AG04450 (cell line): Measurements from ENCODE around the gene DGKI. TPM values are rescaled to one million over a fixed set of nuclear protein-coding genes. Genes with fewer than 3 reads are reported as not detected.

ENCODE experiments used
- CTCF ChIA-PET: fragments of 300-600, 350-600 bp; formaldehyde crosslinking; extraction: SDS; loops from one replicate; lab custom pipeline; 2022; ENCODE audit warnings: antibody characterized with exemption, inconsistent platforms; lab: Charles Lee
- POLR2A ChIA-PET: fragments of 350-600 bp; formaldehyde crosslinking; extraction: SDS; loops from one replicate; lab custom pipeline; 2021; ENCODE audit warnings: antibody characterized with exemption, inconsistent platforms; lab: Yijun Ruan, JAX
- DNase-seq: peaks from one replicate; pipeline ENCODE4 v3.0.0-alpha.2; 2011; ENCODE audit warnings: low read depth, low spot score
- H3K27ac ChIP-seq: one replicate; pipeline ENCODE4 v1.5.1; 2012; ENCODE audit warnings: low read depth, low read length, control low read depth
- H3K27me3 ChIP-seq: one replicate; pipeline ENCODE4 v1.6.0; 2012; ENCODE audit warnings: low read length; ENCODE audit not compliant: control insufficient read depth, insufficient read depth
- H3K4me3 ChIP-seq: 2 replicates; pipeline ENCODE4 v1.5.1; 2011; ENCODE audit warnings: mild to moderate bottlenecking, low read depth, low read length, control low read depth
- H3K9me3 ChIP-seq: 2 replicates; pipeline ENCODE4 v1.5.1; 2012; ENCODE audit warnings: low read length; ENCODE audit not compliant: control insufficient read depth, insufficient read depth
- polyA plus RNA-seq: library from polyadenylated mRNA; depleted of rRNA; stranded (reverse); fragments of >200 nt; gene quantifications from 2 replicates; pipeline ENCODE4 v1.2.3, GENCODE V29; 2011
- TF ChIP-seq, protein P1 (sequence below): IDR thresholded peaks from 2 replicates; pipeline ENCODE4 v1.5.1; 2011; ENCODE audit warnings: low read depth, low read length, control low read depth, inconsistent platforms

DGKI gene
- polyA plus RNA-seq, 1 experiment, result 3.1 TPM

DNA sequence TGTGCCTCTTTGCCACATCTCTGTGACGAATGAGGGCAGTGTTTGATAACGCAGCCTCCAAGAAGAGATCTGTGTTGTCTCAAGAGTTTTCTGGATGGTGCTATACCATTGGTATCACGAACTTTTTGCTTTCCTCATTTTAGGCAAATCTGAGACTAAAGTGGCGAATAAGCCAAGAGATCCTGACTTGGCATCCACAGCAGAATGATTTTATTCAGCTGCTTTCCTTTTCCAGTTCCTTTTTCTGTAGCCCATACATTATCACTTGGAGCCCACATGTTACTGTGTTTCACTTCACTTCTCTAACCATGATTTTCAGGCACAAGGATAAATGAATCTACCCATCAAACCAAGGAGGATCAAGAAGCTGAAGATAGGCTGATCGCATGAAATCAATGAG lies 325.3 kb downstream of the DGKI start:
- TF ChIP-seq, protein P1, sequence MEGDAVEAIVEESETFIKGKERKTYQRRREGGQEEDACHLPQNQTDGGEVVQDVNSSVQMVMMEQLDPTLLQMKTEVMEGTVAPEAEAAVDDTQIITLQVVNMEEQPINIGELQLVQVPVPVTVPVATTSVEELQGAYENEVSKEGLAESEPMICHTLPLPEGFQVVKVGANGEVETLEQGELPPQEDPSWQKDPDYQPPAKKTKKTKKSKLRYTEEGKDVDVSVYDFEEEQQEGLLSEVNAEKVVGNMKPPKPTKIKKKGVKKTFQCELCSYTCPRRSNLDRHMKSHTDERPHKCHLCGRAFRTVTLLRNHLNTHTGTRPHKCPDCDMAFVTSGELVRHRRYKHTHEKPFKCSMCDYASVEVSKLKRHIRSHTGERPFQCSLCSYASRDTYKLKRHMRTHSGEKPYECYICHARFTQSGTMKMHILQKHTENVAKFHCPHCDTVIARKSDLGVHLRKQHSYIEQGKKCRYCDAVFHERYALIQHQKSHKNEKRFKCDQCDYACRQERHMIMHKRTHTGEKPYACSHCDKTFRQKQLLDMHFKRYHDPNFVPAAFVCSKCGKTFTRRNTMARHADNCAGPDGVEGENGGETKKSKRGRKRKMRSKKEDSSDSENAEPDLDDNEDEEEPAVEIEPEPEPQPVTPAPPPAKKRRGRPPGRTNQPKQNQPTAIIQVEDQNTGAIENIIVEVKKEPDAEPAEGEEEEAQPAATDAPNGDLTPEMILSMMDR, result no peak
- Histone ChIP-seq H3K9me3 (no peaks in the 10 kb centered on the region), H3K27me3 (no peaks in the 10 kb centered on the region), H3K4me3 (no peak overlapping the region), H3K27ac (no peak overlapping the region)
- no peak for DNase-seq
- CTCF ChIA-PET, result no interaction called here
- POLR2A ChIA-PET, result no interaction called here

DNA sequence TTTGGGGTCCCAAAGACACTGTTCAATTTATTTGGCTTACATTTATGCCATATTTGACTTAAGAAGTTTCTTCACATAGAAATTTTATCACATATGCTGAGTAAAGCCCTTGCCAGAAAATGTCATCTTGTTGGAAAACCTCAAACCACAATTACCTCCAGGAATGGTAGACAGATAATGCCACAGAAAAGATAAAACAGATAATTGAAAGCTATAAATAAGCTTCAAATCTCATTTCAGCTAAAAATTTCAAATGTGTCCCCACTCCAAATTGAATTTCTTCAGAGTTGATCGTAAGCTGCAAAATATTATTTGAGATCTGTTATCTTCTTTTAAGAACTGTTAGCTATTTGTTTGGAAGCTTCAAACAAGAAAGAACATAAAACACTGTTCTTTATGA lies 326.8 kb downstream of the DGKI start:
- TF ChIP-seq, protein P1, result no peak
- CTCF ChIA-PET, result interaction anchor here (1.3 kb wide), 1 partner anchor 9 kb away, joined by 3 read pairs; no protein-coding TSS in a partner anchor
- no peaks in the 10 kb centered on the region for H3K9me3 ChIP-seq
- no peak for DNase-seq
- H3K27me3 ChIP-seq, result no peaks in the 10 kb centered on the region
- POLR2A ChIA-PET, result no interaction called here
- no peak overlapping the region for H3K27ac ChIP-seq
- H3K4me3 ChIP-seq, result no peak overlapping the region

DNA sequence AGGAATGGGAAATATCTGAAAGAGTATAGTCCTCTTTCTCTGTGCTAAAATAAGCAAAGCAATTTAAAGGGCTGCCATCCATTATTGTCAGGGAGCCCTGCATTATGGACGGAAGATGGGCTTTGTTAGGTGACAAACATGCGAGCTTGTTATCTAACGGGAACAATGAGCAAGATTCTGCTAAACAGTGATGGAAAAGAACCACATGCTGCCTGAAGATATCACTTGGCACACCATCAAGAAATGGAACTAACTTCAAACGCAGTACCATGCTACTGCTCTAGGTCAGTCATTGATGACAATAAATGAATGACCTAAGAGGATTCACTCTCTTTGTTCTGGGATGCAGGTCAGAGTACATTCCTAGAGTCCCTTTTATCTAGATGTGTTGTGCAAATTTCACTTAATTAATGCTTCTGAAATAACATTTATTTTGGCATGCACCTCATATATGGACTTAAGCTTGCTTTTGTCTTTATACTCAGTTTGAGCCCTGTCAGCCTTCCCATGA lies 327.5 kb downstream of the DGKI start:
- CTCF ChIA-PET, result interaction anchor here (1.3 kb wide), 1 partner anchor 8 kb away, joined by 3 read pairs; no protein-coding TSS in a partner anchor
- TF ChIP-seq, protein P1, result no peak

DNA sequence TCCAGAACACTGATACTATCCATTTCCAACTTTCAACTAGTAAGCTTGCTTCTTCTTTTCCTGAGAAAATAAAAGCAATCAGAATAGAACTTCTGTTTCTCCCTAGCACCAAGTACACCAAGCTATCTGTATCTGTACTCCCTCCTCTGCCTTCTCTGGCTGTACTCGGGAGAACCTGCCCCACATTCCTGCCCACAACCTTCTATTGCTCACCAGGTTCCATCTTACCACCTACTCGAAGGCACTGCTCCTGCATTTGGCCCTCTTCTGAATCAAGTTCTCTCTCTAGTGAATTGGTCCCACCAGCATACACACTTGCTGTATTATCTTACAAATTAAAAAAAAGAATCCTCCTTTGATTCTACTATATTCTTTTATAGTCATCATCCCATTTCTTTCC lies 333.7 kb downstream of the DGKI start:
- Histone ChIP-seq H3K4me3 (no peak overlapping the region), H3K9me3 (no peaks in the 10 kb centered on the region), H3K27ac (no peak overlapping the region), H3K27me3 (no peaks in the 10 kb centered on the region)
- DNase-seq, result no peak
- ChIA-PET POLR2A (no interaction called here), CTCF (no interaction called here)
- TF ChIP-seq, protein P1, result no peak

More for the DNA sequence above, 327.5 kb downstream of the DGKI start:
- no peak overlapping the region for H3K27ac ChIP-seq
- H3K4me3 ChIP-seq, result no peak overlapping the region
- DNase-seq, result no peak
- H3K9me3 ChIP-seq, result no peaks in the 10 kb centered on the region
- POLR2A ChIA-PET, result no interaction called here
- H3K27me3 ChIP-seq, result no peaks in the 10 kb centered on the region

DNA sequence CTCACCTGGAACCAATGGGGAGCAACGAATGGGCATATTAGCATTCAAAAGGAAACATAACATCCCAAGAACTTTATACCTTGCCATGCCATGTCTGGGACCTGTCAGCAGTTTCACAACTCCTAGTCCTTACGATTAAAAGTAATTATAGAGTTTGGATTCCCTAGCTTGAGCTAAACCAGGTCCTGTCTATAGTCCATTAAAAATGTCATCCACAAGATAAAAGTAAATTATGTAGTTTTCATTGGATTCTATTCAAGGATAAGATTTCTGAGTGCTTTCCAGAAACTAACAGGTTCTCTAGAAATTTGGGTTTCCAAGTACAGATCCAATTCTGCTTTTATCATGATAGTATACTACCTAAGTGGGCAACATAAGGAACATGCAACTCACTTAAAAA lies 339.7 kb downstream of the DGKI start:
- ChIA-PET POLR2A (no interaction called here), CTCF (no interaction called here)
- TF ChIP-seq, protein P1, result no peak
- H3K9me3 ChIP-seq, result no peaks in the 10 kb centered on the region
- no peak for DNase-seq
- no peak overlapping the region for H3K4me3 ChIP-seq
- H3K27me3 ChIP-seq, result no peaks in the 10 kb centered on the region
- H3K27ac ChIP-seq, result no peak overlapping the region
